Stomach smooth muscle (tissue), 2 donors: ENCODE measurements around the gene SH2D5.

Experiments used
- H3K27ac ChIP-seq: one replicate; pipeline ENCODE4 v1.7.0; 2013; ENCODE audit warnings: mild to moderate bottlenecking, low read length, inconsistent platforms
- H3K27me3 ChIP-seq, 2 donors: one replicate each; pipeline ENCODE4 v1.7.0; 2013; ENCODE audit warnings: low read length in 2 of 2; ENCODE audit not compliant: insufficient read depth in 2 of 2, control insufficient read depth in 1 of 2
- H3K36me3 ChIP-seq, 2 donors: one replicate each; pipeline ENCODE4 v1.7.0; 2013; ENCODE audit warnings: low read length in 2 of 2; ENCODE audit not compliant: control insufficient read depth in 2 of 2, insufficient read depth in 2 of 2
- H3K4me1 ChIP-seq: one replicate; pipeline ENCODE4 v1.7.0; 2013; ENCODE audit warnings: low read length; ENCODE audit not compliant: control insufficient read depth, insufficient read depth
- H3K4me3 ChIP-seq, 2 donors: one replicate each; pipeline ENCODE4 v1.7.0; 2013; ENCODE audit warnings: low read length in 2 of 2
- H3K9ac ChIP-seq, 2 donors: one replicate each; pipeline ENCODE4 v1.7.0; 2013; ENCODE audit warnings: low read length in 2 of 2, mild to moderate bottlenecking in 1 of 2
- H3K9me3 ChIP-seq, 2 donors: one replicate each; pipeline ENCODE4 v1.7.0; 2013; ENCODE audit warnings: low read length in 2 of 2; ENCODE audit not compliant: control insufficient read depth in 2 of 2
- donor health status: healthy.
- donor health status: Pancreatic carcinoma.

Gene SH2D5

DNA sequence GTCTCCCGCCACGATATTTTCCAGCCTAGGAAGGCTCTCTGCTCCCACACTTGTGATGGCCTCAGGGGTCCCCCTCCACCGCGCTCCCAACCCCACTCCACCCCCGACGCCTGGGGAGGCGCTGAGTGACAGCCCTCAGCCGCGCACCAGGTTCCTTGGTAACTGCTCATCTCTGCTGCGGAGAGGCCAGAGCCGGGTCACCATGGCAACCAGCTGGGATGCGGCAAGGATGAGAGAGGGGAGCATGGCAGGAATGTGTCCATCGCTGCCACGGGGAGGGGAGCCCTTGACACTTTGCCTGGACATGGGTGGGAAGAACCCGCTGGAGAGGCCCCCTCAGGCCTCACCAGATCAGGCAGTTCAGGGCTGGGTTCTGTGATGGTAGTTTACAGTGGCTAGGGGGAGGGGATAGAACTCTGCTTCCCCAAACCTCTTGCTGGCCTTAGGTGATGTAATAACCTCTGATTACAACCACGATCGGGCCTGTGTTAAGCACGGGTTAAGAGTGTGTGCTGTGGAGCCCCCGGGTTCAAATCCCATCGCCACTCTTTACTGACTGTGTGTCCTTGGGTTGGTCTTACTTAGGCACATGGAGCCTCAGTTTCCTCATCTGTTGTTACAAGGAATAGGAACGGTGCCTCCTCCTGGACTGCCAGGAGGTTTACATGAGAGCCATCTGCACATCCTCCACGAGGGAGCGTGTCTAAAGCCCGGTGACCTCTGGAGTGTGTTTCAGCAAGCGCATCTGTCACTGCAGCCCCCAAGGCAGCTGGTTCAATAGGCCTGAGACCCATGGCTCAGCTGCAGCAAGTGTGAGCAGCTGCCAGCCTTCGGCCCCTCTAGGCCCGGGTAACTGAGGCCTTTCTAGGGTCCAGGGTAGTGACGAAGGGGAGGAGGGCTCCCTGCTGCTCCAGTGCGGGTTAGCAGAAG, 21.0 kb downstream of the SH2D5 start:
- H3K4me1 ChIP-seq: no peaks in the 10 kb centered on the region
- H3K9me3 ChIP-seq: no peaks in the 10 kb centered on the region
- no peak overlapping the region for H3K4me3 ChIP-seq
- H3K36me3 ChIP-seq: no peaks in the 10 kb centered on the region
- H3K27me3 ChIP-seq: peaks cover 4 to 19% of the 10 kb centered on the region in 2 donors
- H3K9ac ChIP-seq: no peak overlapping the region
- no peak overlapping the region for H3K27ac ChIP-seq

DNA sequence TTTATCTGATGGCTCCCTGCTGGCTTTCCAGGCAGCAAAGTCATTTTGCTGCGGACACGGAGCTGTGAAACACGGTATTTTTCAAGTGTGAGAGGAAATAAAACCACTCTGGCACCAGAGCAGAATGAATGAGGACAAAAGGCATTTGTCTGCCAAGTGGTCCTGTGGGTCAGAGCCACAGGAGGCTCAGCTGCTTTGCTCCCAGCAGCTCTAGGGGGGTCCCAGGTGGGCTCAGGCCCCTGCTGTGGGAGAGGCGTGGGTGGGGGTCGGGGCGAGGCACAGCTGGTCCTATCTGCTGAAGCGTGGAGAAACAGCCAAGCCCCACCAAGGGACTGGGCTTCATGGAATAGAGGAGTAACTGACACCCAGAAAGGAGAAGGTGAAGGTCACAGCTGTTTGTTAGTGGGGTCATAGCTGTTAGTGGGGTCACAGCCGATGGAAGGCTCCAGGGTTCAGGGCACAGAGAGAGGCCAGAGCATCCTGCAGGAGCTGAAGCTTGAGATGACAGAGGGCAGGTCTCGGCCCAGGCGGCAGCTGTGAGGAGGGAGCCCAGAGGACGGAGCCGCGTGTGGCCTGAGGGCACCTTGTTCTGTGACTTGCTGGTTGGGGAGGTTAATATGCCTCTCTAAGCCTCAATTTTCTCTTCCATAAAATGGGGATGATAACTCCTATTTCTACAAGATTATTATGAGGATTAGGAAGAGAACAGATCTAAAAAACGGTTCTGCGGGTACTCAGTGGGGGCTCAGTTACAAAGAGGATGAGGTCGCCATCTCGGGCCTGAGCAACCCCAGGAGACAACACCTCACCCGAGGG, 21.8 kb downstream of the SH2D5 start:
- no peaks in the 10 kb centered on the region for H3K4me1 ChIP-seq
- H3K27ac ChIP-seq: no peak overlapping the region
- peaks cover 1 to 13% of the 10 kb centered on the region in 2 donors for H3K27me3 ChIP-seq
- no peaks in the 10 kb centered on the region for H3K9me3 ChIP-seq
- H3K4me3 ChIP-seq: no peak overlapping the region
- H3K36me3 ChIP-seq: no peaks in the 10 kb centered on the region
- H3K9ac ChIP-seq: no peak overlapping the region

DNA sequence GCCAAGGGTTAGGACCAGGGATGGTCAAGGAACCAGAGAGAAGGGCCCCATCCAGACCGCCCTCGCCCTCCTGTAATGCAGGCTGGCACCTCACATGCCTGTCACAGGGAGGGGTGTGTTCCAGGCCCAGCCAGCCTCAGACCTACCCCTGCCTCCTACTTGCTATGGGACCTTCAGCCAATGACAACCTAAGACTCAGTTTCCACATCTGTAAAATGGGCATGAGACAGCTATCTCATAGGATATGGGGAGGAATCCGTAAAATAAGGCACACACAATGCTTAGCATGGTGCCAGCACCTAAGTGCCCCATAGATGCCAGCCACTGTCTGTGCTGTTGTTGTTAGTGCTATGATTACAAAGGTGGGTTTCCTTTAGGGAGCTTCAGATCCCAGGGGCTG, 22.6 kb downstream of the SH2D5 start:
- peaks cover 0 to 8% of the 10 kb centered on the region in 2 donors for H3K27me3 ChIP-seq
- no peak overlapping the region for H3K4me3 ChIP-seq
- no peak overlapping the region for H3K9ac ChIP-seq
- H3K9me3 ChIP-seq: no peaks in the 10 kb centered on the region
- no peaks in the 10 kb centered on the region for H3K4me1 ChIP-seq
- no peaks in the 10 kb centered on the region for H3K36me3 ChIP-seq
- no peak overlapping the region for H3K27ac ChIP-seq

DNA sequence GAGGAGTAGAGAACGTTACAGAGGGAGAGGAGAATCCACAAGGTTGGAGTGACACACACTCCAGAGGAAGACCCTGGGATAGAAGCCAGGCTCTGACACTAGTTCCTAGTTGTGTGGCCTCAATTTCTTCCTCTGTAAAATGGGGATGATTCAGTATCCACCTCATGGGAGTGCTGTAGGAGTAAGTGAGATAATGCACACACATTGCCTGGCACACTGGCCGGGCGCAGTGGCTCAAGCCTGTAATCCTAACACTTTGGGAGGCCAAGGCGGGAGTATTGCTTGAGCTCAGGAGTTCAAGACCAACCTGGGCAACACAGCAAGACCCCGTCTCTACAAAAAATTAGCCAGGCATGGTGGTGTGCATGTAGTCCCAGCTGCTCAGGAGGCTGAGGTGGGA, 23.6 kb downstream of the SH2D5 start:
- H3K9me3 ChIP-seq: no peaks in the 10 kb centered on the region
- no peak overlapping the region for H3K27ac ChIP-seq
- H3K4me3 ChIP-seq: no peak overlapping the region
- H3K27me3 ChIP-seq: peaks cover 0 to 8% of the 10 kb centered on the region in 2 donors
- no peaks in the 10 kb centered on the region for H3K36me3 ChIP-seq
- H3K9ac ChIP-seq: no peak overlapping the region
- no peaks in the 10 kb centered on the region for H3K4me1 ChIP-seq

DNA sequence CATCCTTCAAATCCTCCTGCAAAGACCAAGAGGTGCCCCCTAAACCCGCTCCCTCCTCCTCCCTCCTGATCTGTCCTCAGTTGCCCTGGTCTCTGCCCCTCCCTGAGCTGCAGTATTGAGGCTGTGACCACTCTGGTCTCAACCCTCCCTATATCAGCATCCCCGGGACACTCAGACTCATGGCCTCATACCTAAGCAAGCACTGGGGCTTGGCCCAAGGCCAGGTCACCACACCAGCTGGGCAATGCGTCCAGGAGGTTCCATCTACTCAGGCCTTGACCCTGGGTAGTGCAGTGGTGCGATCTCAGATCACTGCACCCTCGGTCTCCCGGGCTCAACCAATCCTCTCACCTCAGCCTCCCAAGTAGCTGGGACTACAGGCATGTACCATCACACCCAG, 24.4 kb downstream of the SH2D5 start:
- H3K36me3 ChIP-seq: no peaks in the 10 kb centered on the region
- no peak overlapping the region for H3K27ac ChIP-seq
- H3K9ac ChIP-seq: no peak overlapping the region
- peaks cover 0 to 7% of the 10 kb centered on the region in 2 donors for H3K27me3 ChIP-seq
- H3K4me1 ChIP-seq: no peaks in the 10 kb centered on the region
- no peaks in the 10 kb centered on the region for H3K9me3 ChIP-seq
- no peak overlapping the region for H3K4me3 ChIP-seq

DNA sequence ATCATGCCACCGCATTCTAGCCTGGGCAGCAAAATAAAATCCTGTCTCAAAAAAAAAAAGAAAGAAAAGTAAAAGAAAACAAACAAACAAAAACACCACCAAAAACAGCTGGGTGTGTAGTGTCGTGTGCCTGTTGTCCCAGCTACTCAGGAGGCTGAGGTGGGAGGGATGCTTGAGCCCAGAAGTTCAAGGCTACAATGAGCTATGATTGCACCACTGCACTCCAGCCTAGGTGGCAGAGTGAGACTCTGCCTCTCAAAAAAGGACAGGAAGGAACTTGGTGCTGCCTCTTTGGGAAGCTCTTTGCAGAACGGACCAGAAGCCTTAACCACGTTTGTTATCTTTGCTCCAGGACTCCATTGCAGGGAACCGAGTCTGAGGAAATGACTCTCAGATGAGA, 25.7 kb downstream of the SH2D5 start:
- Histone ChIP-seq H3K36me3 (no peaks in the 10 kb centered on the region), H3K27ac (no peak overlapping the region), H3K9me3 (no peaks in the 10 kb centered on the region), H3K4me1 (no peaks in the 10 kb centered on the region), H3K9ac (no peak overlapping the region), H3K27me3 (peaks cover 0 to 7% of the 10 kb centered on the region in 2 donors), H3K4me3 (no peak overlapping the region)

DNA sequence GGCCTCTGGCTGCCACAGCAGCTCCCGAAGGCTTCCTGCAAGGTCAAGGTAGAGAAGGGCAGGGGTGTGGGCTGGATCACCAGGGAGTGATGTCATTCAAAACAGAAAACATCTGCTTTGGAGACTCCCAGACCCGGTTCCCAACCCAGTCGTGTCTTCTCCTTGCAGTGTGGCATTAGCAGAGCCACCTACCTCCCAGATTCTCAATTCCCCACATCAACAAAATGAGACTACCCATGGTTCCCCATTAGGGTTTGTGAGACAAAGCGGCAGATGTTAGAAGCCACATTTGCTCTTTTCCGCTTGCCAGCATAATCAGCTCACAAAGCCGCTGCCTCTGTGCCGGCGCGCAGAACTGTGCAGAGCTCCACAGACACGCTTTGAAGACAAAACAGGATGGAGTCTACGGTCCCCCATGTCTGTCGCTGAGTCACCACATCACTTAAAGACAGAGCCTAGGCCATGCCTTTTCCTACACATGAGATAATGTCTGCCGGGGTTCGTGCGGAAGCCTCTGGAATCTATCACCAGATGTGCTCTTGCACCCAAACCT, 27.2 kb downstream of the SH2D5 start:
- Histone ChIP-seq H3K27ac (no peak overlapping the region), H3K27me3 (peaks cover 0 to 5% of the 10 kb centered on the region in 2 donors), H3K4me3 (no peak overlapping the region), H3K9ac (no peak overlapping the region), H3K9me3 (no peaks in the 10 kb centered on the region), H3K4me1 (no peaks in the 10 kb centered on the region), H3K36me3 (no peaks in the 10 kb centered on the region)

DNA sequence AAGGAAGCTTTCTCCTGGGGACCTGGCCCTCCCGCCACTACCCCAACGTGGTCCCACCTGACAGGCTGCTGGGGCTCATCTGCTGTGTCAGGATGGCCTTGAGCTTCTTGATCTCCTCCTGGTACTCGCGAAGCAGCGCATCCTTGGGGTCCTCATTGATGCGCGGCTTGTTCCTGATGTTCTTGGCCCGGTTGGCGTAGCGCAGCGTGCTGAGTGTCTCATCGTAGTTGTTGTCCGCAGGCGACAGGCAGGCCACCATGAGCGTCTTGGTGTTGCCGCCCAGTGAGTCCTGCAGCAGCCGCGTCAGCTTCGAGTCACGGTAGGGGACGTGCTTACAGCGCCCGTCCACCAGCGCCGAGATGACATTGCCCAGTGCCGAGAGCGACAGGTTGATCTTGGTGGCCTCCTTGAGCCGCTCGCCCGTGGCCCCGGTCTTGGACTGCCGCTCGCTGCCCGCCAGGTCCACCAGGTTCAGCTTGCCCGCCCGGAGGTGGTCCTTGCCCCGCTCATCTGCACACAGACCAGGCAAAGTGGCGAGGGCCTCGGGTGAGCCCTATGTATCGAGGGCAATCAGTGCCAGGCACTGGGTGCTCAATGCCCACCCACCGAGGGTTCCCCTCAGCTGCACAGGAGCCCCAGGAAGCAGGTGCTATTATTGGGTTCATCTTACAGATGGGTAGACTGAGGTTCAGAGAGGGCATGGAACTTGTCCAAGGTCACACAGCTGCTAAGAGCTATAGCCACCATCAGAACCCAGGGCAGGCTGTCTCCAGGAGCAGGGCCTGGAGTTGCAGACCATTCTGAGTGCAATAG, 27.9 kb downstream of the SH2D5 start:
- H3K27ac ChIP-seq: no peak overlapping the region
- H3K9me3 ChIP-seq: no peaks in the 10 kb centered on the region
- H3K36me3 ChIP-seq: no peaks in the 10 kb centered on the region
- H3K9ac ChIP-seq: no peak overlapping the region
- H3K27me3 ChIP-seq: peaks cover 0 to 2% of the 10 kb centered on the region in 2 donors
- H3K4me3 ChIP-seq: no peak overlapping the region
- H3K4me1 ChIP-seq: no peaks in the 10 kb centered on the region

DNA sequence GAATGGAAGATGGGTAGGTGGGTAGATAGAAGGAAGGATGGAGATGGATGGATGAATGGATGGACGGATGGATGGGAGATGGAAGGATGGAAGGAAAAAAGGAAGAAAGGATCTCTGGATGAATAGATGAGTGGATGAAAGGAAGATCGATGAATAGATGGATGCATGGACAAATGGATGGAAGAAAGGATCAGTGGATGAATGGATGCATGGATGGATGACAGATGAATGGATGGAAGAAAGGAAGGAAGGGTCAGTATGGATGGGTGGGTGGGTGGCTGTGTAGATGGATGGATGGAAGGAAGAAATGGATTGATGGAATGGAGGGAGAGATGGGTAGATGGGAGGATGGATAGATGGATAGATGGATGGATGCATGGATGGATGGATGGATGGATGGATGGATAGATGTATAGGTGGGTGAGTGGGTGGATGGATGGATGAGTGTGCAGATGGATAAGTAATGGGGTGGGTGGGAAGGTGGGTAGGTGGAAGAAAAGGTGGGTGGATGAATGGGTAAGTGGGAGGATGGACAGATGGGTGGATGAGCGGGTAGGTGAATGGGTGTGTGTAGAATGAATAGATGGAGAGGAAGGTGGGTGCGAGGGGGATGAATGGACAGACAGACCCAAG, 29.3 kb downstream of the SH2D5 start:
- no peaks in the 10 kb centered on the region for H3K9me3 ChIP-seq
- H3K27ac ChIP-seq: no peak overlapping the region
- no peak overlapping the region for H3K9ac ChIP-seq
- H3K4me3 ChIP-seq: no peak overlapping the region
- no peaks in the 10 kb centered on the region for H3K27me3 ChIP-seq
- H3K36me3 ChIP-seq: no peaks in the 10 kb centered on the region
- no peaks in the 10 kb centered on the region for H3K4me1 ChIP-seq

DNA sequence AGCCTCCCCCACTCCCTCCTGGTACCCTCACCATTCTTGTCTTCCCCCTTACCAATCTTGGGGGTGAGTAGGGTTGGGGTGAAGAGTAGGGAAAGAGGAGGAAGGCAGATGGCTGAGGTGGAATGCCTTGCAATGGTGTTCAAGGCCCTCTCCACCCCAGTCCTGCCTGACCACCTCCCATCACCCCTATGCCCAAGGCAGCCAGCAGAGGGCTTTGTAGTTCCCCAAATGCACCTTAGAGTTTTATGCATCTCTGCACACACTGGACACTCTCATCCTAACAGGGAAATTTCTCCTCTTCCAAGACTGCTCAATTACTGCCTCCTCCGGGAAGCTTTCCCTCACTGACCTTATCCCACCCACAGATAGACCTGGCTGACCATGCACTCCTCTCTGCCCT, 30.1 kb downstream of the SH2D5 start:
- no peaks in the 10 kb centered on the region for H3K27me3 ChIP-seq
- no peaks in the 10 kb centered on the region for H3K9me3 ChIP-seq
- H3K4me3 ChIP-seq: no peak overlapping the region
- H3K27ac ChIP-seq: no peak overlapping the region
- H3K9ac ChIP-seq: no peak overlapping the region
- H3K36me3 ChIP-seq: no peaks in the 10 kb centered on the region
- H3K4me1 ChIP-seq: no peaks in the 10 kb centered on the region
